ENCODE data around the gene ZNF574. TPM values are rescaled to one million over a fixed set of nuclear protein-coding genes. Genes with fewer than 3 reads are reported as not detected.

ZNF574 gene
- 14.5 and 18.1 TPM in 2 replicates for total RNA-seq

GRCh38 chr19:42075616-42076379 is at the start of gene ZNF574:
ZNF574 (plus strand) TSS chr19:42076166; CDS start chr19:42078607, 2,441 bp downstream.

GRCh38 chr19:42069619-42070351 is 6.2 kb upstream of the ZNF574 start, which contains the start of gene GRIK5:
GRIK5 (minus strand) TSS chr19:42070206; CDS start chr19:42065770, 4,436 bp downstream.

Other genes starting within 250 kb of the ZNF574 start
- not detected in 2 replicates for gene LYPD4, start 231.5 kb upstream of the ZNF574 start, total RNA-seq
- not detected in 2 replicates for gene DMRTC2, start 231.1 kb upstream of the ZNF574 start, total RNA-seq
- gene RPS19, start 215.9 kb upstream of the ZNF574 start, total RNA-seq: 2,865 and 3,325 TPM in 2 replicates
- 0.48 TPM in 1 of 2 replicates, not detected in the other for gene CD79A, start 198.9 kb upstream of the ZNF574 start, total RNA-seq
- 31.8 and 41.2 TPM in 2 replicates for gene ARHGEF1, start 193.0 kb upstream of the ZNF574 start, total RNA-seq
- 0.21 TPM in 1 of 2 replicates, not detected in the other for gene ERFL, start 147.7 kb upstream of the ZNF574 start, total RNA-seq
- 62.2 and 94.2 TPM in 2 replicates for gene RABAC1, start 116.8 kb upstream of the ZNF574 start, total RNA-seq
- under 0.01 TPM in 1 of 2 replicates, not detected in the other for gene ATP1A3, start 81.9 kb upstream of the ZNF574 start, total RNA-seq
- under 0.01 and 2.4 TPM in 2 replicates for gene GRIK5, start 6.0 kb upstream of the ZNF574 start, total RNA-seq
- gene POU2F2, start 56.3 kb downstream of the ZNF574 start, total RNA-seq: 0.21 and 1.4 TPM in 2 replicates
- 37.3 and 44.8 TPM in 2 replicates for gene DEDD2, start 141.5 kb downstream of the ZNF574 start, total RNA-seq
- gene ZNF526, start 144.1 kb downstream of the ZNF574 start, total RNA-seq: 8.1 and 9.6 TPM in 2 replicates
- gene GSK3A, start 166.4 kb downstream of the ZNF574 start, total RNA-seq: 18.3 and 20.5 TPM in 2 replicates
- 20.2 and 33.0 TPM in 2 replicates for gene ERF, start 179.0 kb downstream of the ZNF574 start, total RNA-seq
- gene CIC, start 193.1 kb downstream of the ZNF574 start, total RNA-seq: 13.0 and 18.3 TPM in 2 replicates
- gene PRR19, start 226.0 kb downstream of the ZNF574 start, total RNA-seq: under 0.01 and 0.43 TPM in 2 replicates
- 43.1 and 75.7 TPM in 2 replicates for gene PAFAH1B3, start 226.5 kb downstream of the ZNF574 start, total RNA-seq
- not detected in 2 replicates for gene TMEM145, start 237.1 kb downstream of the ZNF574 start, total RNA-seq
- 14.5 and 15.1 TPM in 2 replicates for gene MEGF8, start 249.5 kb downstream of the ZNF574 start, total RNA-seq